Right ventricle myocardium superior (tissue), 1 donor: Measurements from ENCODE around the gene ARHGAP24. TPM values are rescaled to one million over a fixed set of nuclear protein-coding genes. Genes with fewer than 3 reads are reported as not detected.
A peak's percentile ranks its signal among the peaks of the same experiment; 100 is the strongest.

Experiments used
- ATAC-seq: fragments of 200-7000 bp; cut with Tn5 transposase; one replicate; pipeline ENCODE4 v1.9.1; 2020; ENCODE audit warnings: mild to moderate bottlenecking; ENCODE audit not compliant: poor library complexity
- DNase-seq: peaks from one replicate; pipeline ENCODE4 v3.0.0-alpha.2; 2020
- intact Hi-C: fragments of 100-400 bp; cut with DNase I; formaldehyde crosslinking; loops from one replicate; pipeline ENCODE4 v1.11.2; 2022
- total RNA-seq: library from RNA; stranded (reverse); fragmentation: NEBNext Ultra II Directional; extraction: Animal tissue kit (Norgen Biotek cat#: 25700); gene quantifications from one replicate; pipeline ENCODE4 v1.2.1, GENCODE V29; 2021
- donor health status: DM: no; HTN: yes; CAD: no; lungs with severe emphysema.

The ARHGAP24 gene
- total RNA-seq, 1 donor from 2014 or later = 11.1 TPM

- DNase-seq (no peak), ATAC-seq (peak; percentile 52)
- intact Hi-C loops = no loop called here
Observed at GRCh38 chr4:85556283-85556682, 81.3 kb downstream of the ARHGAP24 start.

- DNase-seq (no peak), ATAC-seq (no peak)
- intact Hi-C loops = no loop called here
Observed at GRCh38 chr4:85557016-85557901, 82.3 kb downstream of the ARHGAP24 start.

GRCh38 chr4:85565761-85566480, 91.0 kb downstream of the ARHGAP24 start:
- ATAC-seq = no peak
- intact Hi-C loops = no loop called here
- no peak for DNase-seq

GRCh38 chr4:85569730-85570299, 94.9 kb downstream of the ARHGAP24 start:
- intact Hi-C loops = no loop called here

GRCh38 chr4:85570388-85570787, 95.4 kb downstream of the ARHGAP24 start:
- ATAC-seq (no peak), DNase-seq (no peak)
- intact Hi-C loops = no loop called here

More at GRCh38 chr4:85569730-85570299, 94.9 kb downstream of the ARHGAP24 start:
- ATAC-seq (no peak), DNase-seq (no peak)

GRCh38 chr4:85571008-85571407, 96.1 kb downstream of the ARHGAP24 start:
- intact Hi-C loops = no loop called here
- ATAC-seq (no peak), DNase-seq (no peak)

- intact Hi-C loops = no loop called here
- ATAC-seq (peak; percentile 84), DNase-seq (no peak)
Observed at GRCh38 chr4:85573270-85573669, 98.3 kb downstream of the ARHGAP24 start.

GRCh38 chr4:85577307-85577706, 102.4 kb downstream of the ARHGAP24 start:
- ATAC-seq (no peak), DNase-seq (no peak)
- intact Hi-C loops = no loop called here

- DNase-seq (no peak), ATAC-seq (no peak)
- intact Hi-C loops = no loop called here
Observed at GRCh38 chr4:85579942-85580341, 105.0 kb downstream of the ARHGAP24 start.

- intact Hi-C loops = no loop called here
Observed at GRCh38 chr4:85580489-85580888, 105.5 kb downstream of the ARHGAP24 start.

GRCh38 chr4:85587952-85588351, 113.0 kb downstream of the ARHGAP24 start:
- ATAC-seq (no peak), DNase-seq (no peak)
- intact Hi-C loops = no loop called here

More at GRCh38 chr4:85580489-85580888, 105.5 kb downstream of the ARHGAP24 start:
- DNase-seq = no peak
- ATAC-seq = no peak

GRCh38 chr4:85591406-85592098, 116.6 kb downstream of the ARHGAP24 start:
- DNase-seq (no peak), ATAC-seq (no peak)
- intact Hi-C loops = no loop called here

GRCh38 chr4:85595098-85595775, 120.3 kb downstream of the ARHGAP24 start:
- intact Hi-C loops = no loop called here
- DNase-seq = no peak
- peak; percentile 92 for ATAC-seq

- ATAC-seq (peak; percentile 72), DNase-seq (no peak)
- intact Hi-C loops = no loop called here
Observed at GRCh38 chr4:85595796-85596559, 121.0 kb downstream of the ARHGAP24 start.

- no peak for DNase-seq
- intact Hi-C loops = no loop called here
- ATAC-seq = no peak
Observed at GRCh38 chr4:85598936-85599335, 124.0 kb downstream of the ARHGAP24 start.

- DNase-seq (no peak), ATAC-seq (no peak)
- intact Hi-C loops = no loop called here
Observed at GRCh38 chr4:85600501-85600900, 125.6 kb downstream of the ARHGAP24 start.

- DNase-seq (no peak), ATAC-seq (peak; percentile 36)
- intact Hi-C loops = no loop called here
Observed at GRCh38 chr4:85603437-85604336, 128.7 kb downstream of the ARHGAP24 start.
